GM12878 (cell line): ENCODE results near the gene PPIC. TPM values are rescaled to one million over a fixed set of nuclear protein-coding genes. Genes with fewer than 3 reads are reported as not detected.

Source experiments
- ATAC-seq: fragments of 200-7000 bp; cut with Tn5 transposase; 3 replicates; pipeline ENCODE4 v1.9.1; 2020; ENCODE audit warnings: mild to moderate bottlenecking, moderate library complexity
- BruUV-seq: library from RNA; stranded (reverse); fragments of 400-500 nt; replicated peaks from 2 replicates; lab custom pipeline; 2021; lab: Mats Ljungman, UMichigan
- CTCF ChIA-PET: fragments of 300-600 bp; sonication (Branson Sonifier 250); formaldehyde crosslinking; extraction: SDS; loops from one replicate; lab custom pipeline; 2021; ENCODE audit warnings: inconsistent platforms; lab: Yijun Ruan, JAX
- POLR2A ChIA-PET: fragments of 350-600 bp; formaldehyde crosslinking; extraction: SDS; loops from one replicate; lab custom pipeline; 2021; ENCODE audit warnings: inconsistent platforms; lab: Charles Lee
- RAD21 ChIA-PET: fragments of 300-600 bp; sonication (Branson Sonifier 250); formaldehyde crosslinking; loops from one replicate; lab custom pipeline; 2023; ENCODE audit warnings: antibody characterized with exemption; ENCODE audit not compliant: unreplicated experiment; lab: Charles Lee
- SMC1A ChIA-PET: fragments of 300-600 bp; sonication (Branson Sonifier 250); formaldehyde crosslinking; loops from one replicate; lab custom pipeline; 2023; ENCODE audit not compliant: unreplicated experiment, uncharacterized antibody; lab: Charles Lee
- DNase-seq: peaks from one replicate; pipeline ENCODE4 v3.0.0-alpha.2; 2011; ENCODE audit warnings: low read depth, low spot score
- FAIRE-seq: peaks from 3 replicates; lab custom pipeline; 2011; peaks lifted over from hg19 to GRCh38; lab: Jason Lieb, UNC
- H2AFZ ChIP-seq: 2 replicates; pipeline ENCODE4 v1.6.0; 2011; ENCODE audit warnings: low read depth, low read length, control low read depth; ENCODE audit not compliant: control insufficient read depth
- H3K27ac ChIP-seq: 2 replicates; pipeline ENCODE4 v1.5.1; 2011; ENCODE audit warnings: control low read depth; ENCODE audit not compliant: control insufficient read depth, insufficient read depth
- H3K27me3 ChIP-seq, 2 experiments: replicated peaks in 1 of 2; 2 replicates each; pipeline versions ENCODE4 v1.6.0 to v1.6.1; 2011; ENCODE audit warnings: low read length in 1 of 2; ENCODE audit not compliant: control insufficient read depth in 2 of 2, insufficient read depth in 2 of 2
- H3K36me3 ChIP-seq, 2 experiments: 2 replicates each; pipeline ENCODE4 v1.5.1; 2011; ENCODE audit warnings: low read length in 1 of 2; ENCODE audit not compliant: control insufficient read depth in 2 of 2, insufficient read depth in 2 of 2
- H3K4me1 ChIP-seq: 2 replicates; pipeline ENCODE4 v1.6.1; 2011; ENCODE audit warnings: mild to moderate bottlenecking, low read length, moderate library complexity, mixed read lengths; ENCODE audit not compliant: control insufficient read depth, insufficient read depth
- H3K4me2 ChIP-seq: 2 replicates; pipeline ENCODE4 v1.6.0; 2011; ENCODE audit warnings: control low read depth; ENCODE audit not compliant: control insufficient read depth, insufficient read depth
- H3K4me3 ChIP-seq: fragments of 200-600 bp; sonication (generic); 2 replicates; pipeline ENCODE4 v1.5.1; 2016
- H3K79me2 ChIP-seq: 2 replicates; pipeline ENCODE4 v1.6.0; 2011; ENCODE audit warnings: low read length; ENCODE audit not compliant: control insufficient read depth, insufficient read depth
- H3K9ac ChIP-seq: 2 replicates; pipeline ENCODE4 v1.8.0; 2011; ENCODE audit warnings: low read length, control low read depth, mixed read lengths; ENCODE audit not compliant: control insufficient read depth, insufficient read depth
- H3K9me3 ChIP-seq: replicated peaks from 3 replicates; pipeline ENCODE4 v1.5.1; 2011; ENCODE audit warnings: mild to moderate bottlenecking, low read length; ENCODE audit not compliant: control insufficient read depth, insufficient read depth
- H4K20me1 ChIP-seq: 2 replicates; pipeline ENCODE4 v1.6.0; 2011; ENCODE audit not compliant: control insufficient read depth, insufficient read depth
- CHD1 ChIP-seq: IDR thresholded peaks from 2 replicates; pipeline ENCODE4 v1.6.1; 2012; ENCODE audit warnings: low read depth, low read length, improper control_type of control experiment
- ETV6 ChIP-seq, 2 experiments: fragments of 450-650 bp in 1 of 2; IDR thresholded peaks in 1 of 2; conservative IDR thresholded peaks in 1 of 2; 2 replicates each; pipeline ENCODE4 v1.6.1; 2014; ENCODE audit warnings: antibody characterized with exemption in 1 of 2, borderline replicate concordance in 1 of 2, low read depth in 1 of 2, mild to moderate bottlenecking in 1 of 2, moderate library complexity in 1 of 2
- FOS ChIP-seq: IDR thresholded peaks from 3 replicates; pipeline ENCODE4 v1.6.1; 2011; ENCODE audit warnings: borderline replicate concordance; ENCODE audit not compliant: insufficient read length; ENCODE audit errors: extremely low read depth
- IRF5 ChIP-seq: fragments of 450-650 bp; IDR thresholded peaks from 2 replicates; pipeline ENCODE4 v1.6.1; 2017; ENCODE audit warnings: borderline replicate concordance
- JUNB ChIP-seq: IDR thresholded peaks from 2 replicates; pipeline ENCODE4 v1.6.1; 2016; ENCODE audit warnings: antibody characterized with exemption, mild to moderate bottlenecking
- NFYB ChIP-seq: IDR thresholded peaks from 2 replicates; pipeline ENCODE4 v1.6.1; 2011; ENCODE audit warnings: low read depth, mild to moderate bottlenecking, low read length, improper control_type of control experiment, moderate library complexity; ENCODE audit not compliant: insufficient read depth
- NRF1 ChIP-seq: conservative IDR thresholded peaks from 2 replicates; pipeline ENCODE4 v1.6.1; 2011; ENCODE audit warnings: mild to moderate bottlenecking, low read depth, low read length, improper control_type of control experiment
- REST ChIP-seq: IDR thresholded peaks from 2 replicates; pipeline ENCODE4 v1.6.1; 2012; ENCODE audit warnings: mild to moderate bottlenecking, low read depth, low read length
- SP1 ChIP-seq: IDR thresholded peaks from one replicate; pipeline ENCODE4 v1.6.1; 2011; ENCODE audit warnings: low read depth, low read length
- STAT3 ChIP-seq: IDR thresholded peaks from 2 replicates; pipeline ENCODE4 v1.6.1; 2011; ENCODE audit warnings: low read depth, low read length, improper control_type of control experiment
- YBX1 ChIP-seq: fragments of 450-650 bp; IDR thresholded peaks from 2 replicates; pipeline ENCODE4 v1.6.1; 2016; ENCODE audit warnings: antibody characterized with exemption
- ZBTB40 ChIP-seq: fragments of 450-650 bp; IDR thresholded peaks from 2 replicates; pipeline ENCODE4 v1.6.1; 2016; ENCODE audit warnings: mild to moderate bottlenecking, moderate library complexity, borderline replicate concordance
- ZNF217 ChIP-seq: fragments of 450-650 bp; IDR thresholded peaks from 2 replicates; pipeline ENCODE4 v1.6.1; 2017; ENCODE audit warnings: antibody characterized with exemption, mild to moderate bottlenecking
- WGBS: methylation state at CpG from one replicate; pipeline ENCODE4 v1.1.6; 2016; ENCODE audit warnings: low lambda C conversion rate; ENCODE audit not compliant: insufficient replicate concordance, insufficient coverage; ENCODE audit errors: missing lambda C conversion rate; 5-methylcytosine and 5-hydroxymethylcytosine counted together
- in situ Hi-C: fragments of 300-500 bp; cut with MboI; formaldehyde crosslinking; loops from 9 replicates; pipeline ENCODE4 v1.14.3; 2018; ENCODE audit warnings: mixed read lengths
- intact Hi-C: fragments of 100-400 bp; cut with micrococcal nuclease; formaldehyde crosslinking; loops from one replicate; pipeline ENCODE4 v1.14.2; 2022; ENCODE audit not compliant: unreplicated experiment
- polyA plus RNA-seq, 11 experiments: library from polyadenylated mRNA; depleted of rRNA in 4 of 11; unstranded in 6 of 11; stranded (reverse) in 5 of 11; fragments of >200 nt; fragmentation: Nextera tagmentation in 4 of 11; fragmentation: Illumina TruSeq in 1 of 11; extraction: Ambion mirVana in 4 of 11; extraction: Trizol in 1 of 11; gene quantifications; 1 replicate in 1 of 11; 2 replicates in 10 of 11; pipeline versions ENCODE4 v1.2.1 to v1.2.3, GENCODE V29; 2011 to 2016; ENCODE audit warnings: inconsistent platforms in 2 of 11, missing spikeins in 2 of 11, low read depth in 1 of 11
- total RNA-seq, 4 experiments: library from RNA; depleted of rRNA in 3 of 4; stranded (reverse); fragments of >200 nt in 3 of 4; fragmentation: Illumina TruSeq in 1 of 4; extraction: Trizol in 1 of 4; gene quantifications; 2 replicates each; pipeline versions ENCODE4 v1.2.1 to v1.2.3, GENCODE V29; 2013 to 2021

Gene PPIC
- total and polyA plus RNA-seq, 10 of the 15 experiments (the other 5 are each of a cell fraction or from before 2014, with no cell fraction given), result 0.12 to 0.21 TPM; not detected in 8

- no peak for TF ChIP-seq FOS
- TF ChIP-seq ETV6 (conservative IDR thresholded peaks at IDR 0.05 in 1 of 2, IDR thresholded peaks at IDR 0.05 in 1 of 2; ENCODE audit: borderline replicate concordance in 1 of 2, low read depth in 1 of 2), result no peak
- TF ChIP-seq CHD1, result no peak
Observed at GRCh38 chr5:123080215-123080614, 43.7 kb upstream of the PPIC start (continued).

GRCh38 chr5:123075521-123076163, 39.1 kb upstream of the PPIC start:
- WGBS, result 33% methylated on average over 5 of the region's 5 CpGs
- no peaks in the 10 kb centered on the region for H3K9me3 ChIP-seq
- no peaks in the 10 kb centered on the region for H3K27me3 ChIP-seq
- in situ Hi-C loops (no loop called here), intact Hi-C loops (no loop called here)
- no TSS peak for BruUV-seq
- no peak overlapping the region for H2AFZ ChIP-seq
- RAD21 ChIA-PET, result no interaction called here
- CTCF ChIA-PET, result no interaction called here
- no peaks in the 10 kb centered on the region for H3K36me3 ChIP-seq
- DNase-seq, result no peak
- H3K4me3 ChIP-seq, result no peak overlapping the region
- FAIRE-seq, result no peak
- no peaks in the 10 kb centered on the region for H4K20me1 ChIP-seq
- no peak overlapping the region for H3K4me2 ChIP-seq
- no peaks in the 10 kb centered on the region for H3K79me2 ChIP-seq
- no peak for ATAC-seq
- H3K4me1 ChIP-seq, result no peaks in the 10 kb centered on the region
- no peak overlapping the region for H3K9ac ChIP-seq
- H3K27ac ChIP-seq, result no peak overlapping the region
- POLR2A ChIA-PET, result no interaction called here
- SMC1A ChIA-PET, result no interaction called here
- TF ChIP-seq YBX1 (no peak), SP1 (no peak), NRF1 (no peak), JUNB (no peak), ZNF217 (no peak), NFYB (no peak), STAT3 (no peak), IRF5 (no peak), ZBTB40 (no peak), REST (no peak)
